ENCODE data around the gene RAI1. TPM values are rescaled to one million over a fixed set of nuclear protein-coding genes. Genes with fewer than 3 reads are reported as not detected.

Gene RAI1
- total RNA-seq, 1 donor from 2014 or later = 31.2 TPM

DNA sequence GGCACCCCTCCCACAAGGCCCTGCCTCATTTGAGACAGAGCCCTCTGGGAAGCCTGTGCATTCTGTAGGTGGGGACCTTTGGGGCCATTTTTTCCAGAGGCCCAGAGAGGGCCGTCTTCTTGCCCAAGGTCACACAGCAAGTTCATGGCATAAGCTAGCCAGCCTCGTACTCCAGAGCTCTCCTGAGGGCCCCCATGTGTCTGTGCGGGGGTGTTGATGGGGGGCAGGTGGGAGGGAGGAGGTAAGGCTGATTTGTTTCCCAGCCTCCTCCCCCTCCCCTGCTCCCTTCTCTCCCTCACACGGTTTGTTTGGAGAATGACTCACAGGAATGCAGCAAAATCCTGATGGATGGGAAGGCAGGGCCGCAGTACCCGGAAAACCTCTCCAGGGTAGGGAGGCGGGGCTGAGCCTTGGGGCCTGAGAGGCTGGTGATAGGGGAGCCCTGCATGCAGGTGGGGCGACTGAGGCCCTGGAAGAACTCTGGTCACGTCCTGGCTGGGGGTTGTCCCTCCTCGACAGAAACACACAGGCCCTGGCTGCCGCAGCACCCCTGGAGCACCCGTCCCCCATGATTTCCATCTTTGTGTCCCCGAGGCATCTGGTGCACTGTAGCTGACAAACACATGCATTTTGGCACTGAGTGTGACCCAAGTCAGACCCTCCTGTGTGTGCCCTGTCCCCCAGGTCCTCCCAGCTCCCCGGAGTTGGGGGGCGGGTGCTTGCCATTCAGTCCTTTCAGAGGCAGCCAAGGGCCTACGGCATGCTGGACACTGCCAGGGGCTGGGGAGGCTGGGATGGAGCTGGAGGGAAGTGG lies 29.7 kb downstream of the RAI1 start:
- H3K27ac Mint-ChIP-seq = no peak overlapping the region
- POLR2A ChIA-PET = interaction anchor here (0.5 kb wide), 1 partner anchor 349 kb away, joined by 9 read pairs; no protein-coding TSS in a partner anchor
- DNase-seq = no peak
- H3K27me3 Mint-ChIP-seq = no peaks in the 10 kb centered on the region
- peaks cover 3% of the 10 kb centered on the region for H3K36me3 Mint-ChIP-seq (ENCODE audit: low read depth)
- CTCF ChIA-PET = interaction anchor here (0.9 kb wide), 1 partner anchor 18 kb away, joined by 3 read pairs; no protein-coding TSS in a partner anchor
- intact Hi-C loops (cut with micrococcal nuclease) = no loop called here
- ATAC-seq (ENCODE audit: low read depth) = no peak
- peaks cover 26% of the 10 kb centered on the region for H3K4me1 Mint-ChIP-seq
- H3K4me3 Mint-ChIP-seq = no peak overlapping the region
- TF ChIP-seq, protein P1, sequence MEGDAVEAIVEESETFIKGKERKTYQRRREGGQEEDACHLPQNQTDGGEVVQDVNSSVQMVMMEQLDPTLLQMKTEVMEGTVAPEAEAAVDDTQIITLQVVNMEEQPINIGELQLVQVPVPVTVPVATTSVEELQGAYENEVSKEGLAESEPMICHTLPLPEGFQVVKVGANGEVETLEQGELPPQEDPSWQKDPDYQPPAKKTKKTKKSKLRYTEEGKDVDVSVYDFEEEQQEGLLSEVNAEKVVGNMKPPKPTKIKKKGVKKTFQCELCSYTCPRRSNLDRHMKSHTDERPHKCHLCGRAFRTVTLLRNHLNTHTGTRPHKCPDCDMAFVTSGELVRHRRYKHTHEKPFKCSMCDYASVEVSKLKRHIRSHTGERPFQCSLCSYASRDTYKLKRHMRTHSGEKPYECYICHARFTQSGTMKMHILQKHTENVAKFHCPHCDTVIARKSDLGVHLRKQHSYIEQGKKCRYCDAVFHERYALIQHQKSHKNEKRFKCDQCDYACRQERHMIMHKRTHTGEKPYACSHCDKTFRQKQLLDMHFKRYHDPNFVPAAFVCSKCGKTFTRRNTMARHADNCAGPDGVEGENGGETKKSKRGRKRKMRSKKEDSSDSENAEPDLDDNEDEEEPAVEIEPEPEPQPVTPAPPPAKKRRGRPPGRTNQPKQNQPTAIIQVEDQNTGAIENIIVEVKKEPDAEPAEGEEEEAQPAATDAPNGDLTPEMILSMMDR (IDR thresholded peaks at IDR 0.05) = no peak
- H3K9me3 Mint-ChIP-seq = no peaks in the 10 kb centered on the region

DNA sequence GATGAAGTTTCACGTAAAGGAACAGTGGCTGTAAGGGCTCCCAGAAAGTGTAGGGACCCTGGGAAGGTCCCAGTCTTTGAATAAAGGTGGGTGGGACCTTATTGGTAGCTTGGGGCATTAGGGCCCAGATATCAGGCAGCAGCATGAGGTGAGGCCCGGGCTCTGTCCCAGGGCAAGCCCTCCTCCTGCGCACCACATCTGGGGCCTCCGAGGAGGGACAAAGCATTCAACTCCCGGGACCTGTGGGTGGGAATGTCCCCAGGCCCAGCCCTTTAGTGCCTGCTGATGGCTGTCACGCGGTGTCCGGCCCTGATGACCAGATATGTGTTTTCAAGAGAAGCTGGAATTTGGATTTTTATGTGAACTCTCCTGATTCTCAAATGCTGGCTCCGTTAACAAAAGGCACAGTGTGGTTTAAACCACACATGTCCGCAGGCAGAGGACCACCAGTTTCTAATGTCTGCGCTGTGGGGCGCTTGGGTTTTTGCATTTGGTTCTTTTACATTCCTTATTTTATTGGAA lies 30.4 kb downstream of the RAI1 start:
- CTCF ChIA-PET = interaction anchor here (0.9 kb wide), 1 partner anchor 17 kb away, joined by 3 read pairs; no protein-coding TSS in a partner anchor
- Mint-ChIP-seq H3K27ac (no peak overlapping the region), H3K4me1 (peaks cover 26% of the 10 kb centered on the region), H3K4me3 (no peak overlapping the region), H3K9me3 (no peaks in the 10 kb centered on the region), H3K36me3 (ENCODE audit: low read depth) (peaks cover 3% of the 10 kb centered on the region), H3K27me3 (no peaks in the 10 kb centered on the region)
- intact Hi-C loops (cut with micrococcal nuclease) = no loop called here
- TF ChIP-seq, protein P1 (IDR thresholded peaks at IDR 0.05) = no peak
- ATAC-seq (ENCODE audit: low read depth) (no peak), DNase-seq (no peak)
- POLR2A ChIA-PET = no interaction called here

DNA sequence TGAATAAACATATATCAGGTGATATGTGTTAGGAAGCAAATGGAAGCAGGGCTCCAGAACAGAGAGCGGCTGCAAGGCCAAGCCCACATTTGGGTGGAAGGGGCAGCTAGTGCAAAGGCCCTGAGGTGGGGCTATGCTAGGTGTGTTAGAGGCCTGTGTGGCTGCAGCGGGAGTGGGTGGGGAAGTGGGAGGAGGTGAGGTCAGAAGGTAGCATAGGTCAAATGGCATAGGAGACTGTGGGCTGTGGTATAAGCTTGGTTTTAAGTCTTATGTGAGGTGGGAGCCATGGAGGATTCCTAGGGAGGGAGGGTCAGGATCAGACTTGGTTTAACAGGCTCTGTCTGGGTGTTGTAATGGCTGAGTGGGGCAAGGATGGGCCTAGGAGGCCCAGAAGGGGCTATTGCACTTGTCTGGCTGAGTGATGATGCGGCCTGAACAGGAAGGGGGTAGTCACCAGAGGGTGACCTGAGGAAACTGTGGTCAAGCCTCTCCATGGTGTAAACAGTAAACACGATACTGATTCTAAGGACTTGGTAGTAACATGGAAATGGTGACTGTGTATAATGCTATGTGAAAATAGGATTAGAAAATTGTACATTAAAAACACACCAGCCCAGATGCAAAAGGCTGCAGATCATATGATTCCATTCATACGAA lies 31.1 kb downstream of the RAI1 start:
- Mint-ChIP-seq H3K4me3 (no peak overlapping the region), H3K36me3 (ENCODE audit: low read depth) (peaks cover 3% of the 10 kb centered on the region), H3K4me1 (peaks cover 26% of the 10 kb centered on the region), H3K27me3 (no peaks in the 10 kb centered on the region), H3K27ac (no peak overlapping the region), H3K9me3 (no peaks in the 10 kb centered on the region)
- intact Hi-C loops (cut with micrococcal nuclease) = no loop called here
- ChIA-PET POLR2A (no interaction called here), CTCF (interaction anchor here (0.9 kb wide), 1 partner anchor 17 kb away, joined by 3 read pairs; no protein-coding TSS in a partner anchor)
- no peak for DNase-seq
- peak; percentile 75 for ATAC-seq (ENCODE audit: low read depth)
- TF ChIP-seq, protein P1 (IDR thresholded peaks at IDR 0.05) = no peak

DNA sequence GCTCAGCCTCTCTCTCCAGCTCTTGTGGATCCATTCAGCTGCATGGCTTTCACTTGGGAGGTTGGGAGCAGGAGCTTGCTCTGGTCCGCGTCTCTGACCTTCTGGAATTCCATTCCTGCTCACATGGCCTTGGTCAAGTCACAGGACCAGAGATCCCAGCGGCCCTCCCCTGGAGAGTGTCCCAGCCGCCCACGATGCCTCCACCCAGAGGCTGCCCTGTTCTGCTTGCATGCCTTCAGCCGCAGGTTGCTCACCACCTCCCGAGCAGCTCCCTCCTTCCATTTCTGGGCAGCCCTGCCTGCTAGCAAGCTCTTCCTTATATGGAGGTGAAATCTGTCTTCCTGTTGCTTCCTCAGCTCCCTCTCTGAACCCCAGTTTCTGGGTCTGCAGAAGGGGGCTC lies 32.6 kb downstream of the RAI1 start:
- Mint-ChIP-seq H3K4me1 (peaks cover 26% of the 10 kb centered on the region), H3K27ac (no peak overlapping the region), H3K9me3 (no peaks in the 10 kb centered on the region), H3K36me3 (ENCODE audit: low read depth) (peaks cover 8% of the 10 kb centered on the region), H3K4me3 (no peak overlapping the region), H3K27me3 (no peaks in the 10 kb centered on the region)
- ChIA-PET CTCF (no interaction called here), POLR2A (interaction anchor here (1.4 kb wide), 1 partner anchor 32 kb away, joined by 4 read pairs; no protein-coding TSS in a partner anchor)
- intact Hi-C loops (cut with micrococcal nuclease) = no loop called here
- DNase-seq (no peak), ATAC-seq (ENCODE audit: low read depth) (no peak)
- TF ChIP-seq, protein P1 (IDR thresholded peaks at IDR 0.05) = no peak
